SH-SY5Y (cell line): ENCODE data around the gene MRPL17.

Experiments
- GATA2 ChIP-seq: IDR thresholded peaks from 2 replicates; pipeline ENCODE4 v1.6.1; 2011; ENCODE audit warnings: mild to moderate bottlenecking, low read depth, low read length
- GATA3 ChIP-seq: IDR thresholded peaks from 2 replicates; pipeline ENCODE4 v1.6.1; 2011; ENCODE audit warnings: low read depth, mild to moderate bottlenecking, low read length, moderate library complexity

The MRPL17 gene

DNA sequence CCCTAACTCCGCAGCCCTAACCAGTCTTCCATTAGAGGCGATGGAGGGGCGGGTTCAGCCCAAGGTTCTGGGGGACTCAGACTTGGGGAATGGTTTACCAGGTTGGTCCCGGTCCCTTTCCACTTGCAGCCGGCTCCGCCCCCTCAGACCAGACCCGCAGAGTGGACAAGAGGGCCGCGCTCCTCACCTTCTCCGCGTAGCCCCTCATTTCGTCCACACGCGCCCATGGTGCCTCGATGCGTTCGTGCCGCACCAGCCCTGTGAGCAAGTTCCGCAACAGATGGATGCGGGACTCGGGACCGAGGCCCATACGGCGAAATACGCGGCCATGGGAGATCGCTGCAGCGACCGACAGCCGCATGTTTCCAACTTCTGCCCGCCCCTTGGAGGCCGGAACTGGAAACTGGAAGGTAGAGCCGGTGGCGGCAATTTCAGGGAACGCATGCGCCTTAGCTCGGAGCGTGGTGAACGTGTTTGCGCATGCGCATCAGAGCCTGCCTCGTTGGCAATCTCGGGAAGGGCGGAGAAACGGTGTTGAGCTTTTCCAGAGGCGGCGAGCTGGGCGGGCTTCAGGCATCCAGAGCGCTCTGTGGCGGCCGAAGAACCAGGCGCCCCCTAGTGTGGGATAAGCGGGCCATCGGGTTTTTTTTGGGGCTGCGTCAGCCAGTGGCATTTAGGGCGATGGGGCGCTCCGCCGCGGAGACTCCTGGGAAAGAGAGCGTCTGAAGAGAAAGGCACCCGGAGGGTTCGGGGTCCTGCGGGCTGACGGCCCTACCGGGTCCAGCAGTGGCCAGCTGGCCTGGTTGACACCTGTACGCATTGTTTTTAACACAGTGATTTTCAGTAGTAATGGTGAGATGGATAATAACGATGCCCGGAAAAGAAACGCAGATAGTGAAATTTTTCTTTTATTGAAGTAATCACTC, at the start of gene MRPL17:
MRPL17 (minus strand) TSS at position 405 of the 926 bp plus-strand sequence; CDS start at position 361, 44 bp downstream.
- TF ChIP-seq GATA2 (peak; percentile 19; the same call in 1 of the 2 replicates), GATA3 (no peak)

- TF ChIP-seq GATA2 (no peak), GATA3 (no peak)
Observed at GRCh38 chr11:6727971-6728760, 45.0 kb upstream of the MRPL17 start.

DNA sequence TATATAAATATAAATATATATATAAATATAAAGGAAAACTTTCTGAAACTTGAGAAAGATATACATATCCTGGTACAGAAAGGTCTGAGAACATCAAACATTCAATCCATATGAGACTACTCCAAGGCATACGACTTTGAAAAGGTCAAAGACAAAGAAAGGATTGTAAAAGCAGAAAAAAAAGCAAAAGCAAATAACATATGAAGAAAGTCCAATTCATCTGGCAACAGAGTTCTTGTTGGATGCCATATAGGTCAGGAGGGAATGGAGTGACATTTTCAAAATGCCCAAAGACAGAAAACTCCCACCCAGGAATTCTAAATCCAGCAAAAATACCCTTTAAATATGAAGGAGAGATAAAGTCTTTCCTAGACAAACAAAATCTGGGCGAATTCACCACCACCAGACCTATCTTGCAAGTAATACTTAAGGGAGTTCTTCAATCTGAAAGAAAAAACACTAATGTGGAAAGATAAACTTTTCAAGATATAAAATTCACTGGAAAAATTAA, 42.3 kb upstream of the MRPL17 start:
- TF ChIP-seq GATA2 (no peak), GATA3 (no peak)

- TF ChIP-seq GATA3 (no peak), GATA2 (no peak)
Observed at GRCh38 chr11:6724013-6724412, 40.9 kb upstream of the MRPL17 start.

- TF ChIP-seq GATA3 (no peak), GATA2 (no peak)
Observed at GRCh38 chr11:6721343-6721742, 38.2 kb upstream of the MRPL17 start.

GRCh38 chr11:6719576-6719975, 36.4 kb upstream of the MRPL17 start:
- no peak for TF ChIP-seq GATA3
- no peak for TF ChIP-seq GATA2

- TF ChIP-seq GATA2 (no peak), GATA3 (no peak)
Observed at GRCh38 chr11:6717426-6717825, 34.3 kb upstream of the MRPL17 start.

- no peak for TF ChIP-seq GATA3
- TF ChIP-seq GATA2 = no peak
Observed at GRCh38 chr11:6708876-6709275, 25.7 kb upstream of the MRPL17 start.

DNA sequence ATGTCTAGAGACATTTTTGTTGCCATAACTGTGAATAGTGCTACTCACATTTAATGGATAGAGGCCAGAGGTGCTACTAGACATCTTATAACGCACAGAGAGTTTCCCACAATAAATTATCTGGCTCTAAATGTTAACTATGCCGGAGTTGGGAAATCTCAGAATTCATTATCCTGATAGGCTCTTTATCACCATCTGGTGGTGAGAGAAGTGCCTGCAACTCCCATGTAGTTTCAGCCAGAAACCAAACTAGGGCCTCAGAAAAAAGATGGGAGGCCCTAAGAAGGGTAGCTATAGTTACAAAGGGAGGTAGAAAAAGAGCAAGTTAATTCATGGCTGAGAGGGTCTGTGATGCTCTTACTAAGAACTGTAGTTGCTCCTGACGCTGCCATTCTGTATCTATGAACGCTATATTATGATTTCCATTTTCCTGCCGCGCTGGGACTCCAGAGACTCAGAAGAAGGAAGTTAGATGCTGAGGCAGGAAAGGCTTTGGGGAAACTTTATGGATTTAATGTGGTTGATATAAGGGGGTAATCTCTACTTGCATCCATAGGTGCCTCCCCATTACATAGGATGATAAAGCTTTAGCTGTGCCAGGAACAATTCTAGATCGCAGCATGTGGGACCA, 22.9 kb upstream of the MRPL17 start:
- TF ChIP-seq GATA2 = no peak
- no peak for TF ChIP-seq GATA3

- no peak for TF ChIP-seq GATA2
- TF ChIP-seq GATA3 = no peak
Observed at GRCh38 chr11:6703247-6704063, 20.3 kb upstream of the MRPL17 start.

GRCh38 chr11:6695377-6695776, 12.2 kb upstream of the MRPL17 start:
- TF ChIP-seq GATA2 = no peak
- TF ChIP-seq GATA3 = no peak

DNA sequence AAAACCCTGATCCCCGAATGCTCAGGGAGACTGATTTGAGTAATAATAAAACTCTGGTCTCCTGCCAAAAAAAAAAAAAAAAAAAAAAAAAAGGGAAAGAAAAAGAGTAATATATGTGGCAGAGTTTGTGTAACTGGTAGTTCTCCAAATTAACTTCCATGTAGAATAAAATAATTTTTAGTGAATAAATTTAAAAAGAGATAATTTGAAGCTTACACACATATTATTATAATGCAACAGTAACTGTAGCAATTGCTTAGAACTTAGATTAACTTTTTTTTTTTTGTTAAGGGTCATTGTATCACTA, 11.0 kb upstream of the MRPL17 start:
- TF ChIP-seq GATA2 (no peak), GATA3 (no peak)
